ENCODE results near the gene HBA2.

DNA sequence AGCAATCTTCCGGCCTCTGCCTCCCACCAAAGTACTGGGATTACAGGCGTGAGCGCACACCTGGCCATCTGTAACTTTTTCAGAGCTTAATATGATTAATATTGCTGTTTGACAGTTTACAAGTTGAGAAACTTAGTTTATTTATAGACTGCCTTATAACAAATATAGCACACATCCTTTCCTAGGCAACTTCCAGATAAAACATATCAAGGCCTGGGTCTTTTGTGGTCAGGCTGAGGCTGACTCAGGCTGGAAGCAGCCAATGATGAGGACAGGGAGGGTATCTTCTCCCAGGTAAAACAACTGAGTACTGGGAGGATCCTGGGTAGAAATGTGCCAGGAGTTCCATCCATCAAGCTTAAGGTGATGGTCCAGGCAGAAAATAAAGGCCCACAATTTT, 40.3 kb downstream of the HBA2 start:
- no peak for TF ChIP-seq POLR2A (IDR thresholded peaks at IDR 0.05; ENCODE audit: low read depth, low read length)
- TF ChIP-seq POLR2AphosphoS5 (IDR thresholded peaks at IDR 0.05; ENCODE audit: low read depth, low read length): no peak
- no peak for TF ChIP-seq TAF1 (IDR thresholded peaks at IDR 0.05; ENCODE audit: borderline replicate concordance, low read depth, low read length)

Data from GM12892 (cell line).